HL-60 (cell line): Measurements from ENCODE around the gene TTC24.
A peak's percentile ranks its signal among the peaks of the same experiment; 100 is the strongest.
"Not testable (repeated sequence)": the region's sequence is repeated elsewhere in the genome, so short reads cannot be mapped to it uniquely, and the experiment has no call there.

ENCODE experiments used
- DNase-seq, 2 experiments: peaks; one replicate each; pipeline ENCODE4 v3.0.0-alpha.2; 2010 to 2020; ENCODE audit warnings: low read depth in 1 of 2, low spot score in 1 of 2
- H3K27ac ChIP-seq: fragments of 250-450 bp; sonication (Bioruptor Pico); replicated peaks from 2 replicates; pipeline ENCODE4 v1.5.1; 2020; ENCODE audit warnings: mild to moderate bottlenecking, moderate library complexity
- H3K27me3 ChIP-seq: fragments of 250-450 bp; sonication (Bioruptor Pico); 2 replicates; pipeline ENCODE4 v1.5.1; 2021; ENCODE audit warnings: mild to moderate bottlenecking, moderate library complexity; ENCODE audit not compliant: insufficient read depth, poor library complexity, severe bottlenecking
- H3K4me3 ChIP-seq: replicated peaks from 2 replicates; pipeline ENCODE4 v1.5.1; 2011; ENCODE audit warnings: mild to moderate bottlenecking, control low read depth, low read length; ENCODE audit not compliant: insufficient read depth
- CTCF ChIP-seq: IDR thresholded peaks from one replicate; pipeline ENCODE4 v1.5.1; 2011; ENCODE audit warnings: low read length, control low read depth, inconsistent platforms; ENCODE audit not compliant: insufficient read depth
- GABPA ChIP-seq: IDR thresholded peaks from 2 replicates; pipeline ENCODE4 v1.6.1; 2012; ENCODE audit warnings: low read depth
- POLR2AphosphoS5 ChIP-seq: IDR thresholded peaks from 2 replicates; pipeline ENCODE4 v1.6.1; 2012; ENCODE audit warnings: low read depth
- REST ChIP-seq: IDR thresholded peaks from 2 replicates; pipeline ENCODE4 v1.6.1; 2012; ENCODE audit warnings: low read depth; ENCODE audit not compliant: insufficient replicate concordance
- SPI1 ChIP-seq: IDR thresholded peaks from 2 replicates; pipeline ENCODE4 v1.6.1; 2012; ENCODE audit warnings: low read depth, mild to moderate bottlenecking, borderline replicate concordance

TTC24 gene

GRCh38 chr1:156608981-156609380 lies 29.5 kb downstream of the TTC24 start:
- H3K27ac ChIP-seq = no peak overlapping the region
- H3K4me3 ChIP-seq = no peak overlapping the region
- no peak for TF ChIP-seq REST
- TF ChIP-seq CTCF = peak; percentile 30
- peak in 1 of 2 experiments; percentile 40 for DNase-seq
- no peaks in the 10 kb centered on the region for H3K27me3 ChIP-seq

GRCh38 chr1:156610072-156610471 lies 30.5 kb downstream of the TTC24 start:
- DNase-seq, H3K27ac ChIP-seq, H3K4me3 ChIP-seq, H3K27me3 ChIP-seq: not testable (repeated sequence)

- Histone ChIP-seq H3K4me3 (no peak overlapping the region), H3K27ac (no peak overlapping the region), H3K27me3 (peaks cover 15% of the 10 kb centered on the region)
- TF ChIP-seq SPI1 (0 out of 2 replicates have a peak, but pooled peaks have one; percentile 10), POLR2AphosphoS5 (no peak)
- no peak for DNase-seq
Measured at GRCh38 chr1:156612666-156613065, 33.1 kb downstream of the TTC24 start.

- no peak for TF ChIP-seq GABPA
- no peak for TF ChIP-seq POLR2AphosphoS5
- no peak for TF ChIP-seq REST
- no peak for TF ChIP-seq SPI1
- no peak for TF ChIP-seq CTCF
- DNase-seq = no peak
- Histone ChIP-seq H3K27ac (no peak overlapping the region), H3K4me3 (no peak overlapping the region), H3K27me3 (peaks cover 28% of the 10 kb centered on the region)
Measured at GRCh38 chr1:156615946-156616345, 36.4 kb downstream of the TTC24 start.

GRCh38 chr1:156616463-156616862 lies 36.9 kb downstream of the TTC24 start:
- peaks cover 28% of the 10 kb centered on the region for H3K27me3 ChIP-seq
- no peak overlapping the region for H3K27ac ChIP-seq
- DNase-seq = no peak
- H3K4me3 ChIP-seq = no peak overlapping the region
- TF ChIP-seq CTCF (no peak), REST (no peak), GABPA (no peak), SPI1 (no peak), POLR2AphosphoS5 (no peak)
